Thymus (tissue), 11 donors: Measurements from ENCODE around the gene ROMO1. TPM values are rescaled to one million over a fixed set of nuclear protein-coding genes. Genes with fewer than 3 reads are reported as not detected.
"Not testable (repeated sequence)": the region's sequence is repeated elsewhere in the genome, so short reads cannot be mapped to it uniquely, and the experiment has no call there.

Source experiments
- DNase-seq, 9 donors: peaks; one replicate each; pipeline ENCODE4 v3.0.0-alpha.2; 2013; ENCODE audit warnings: low spot score in 9 of 9, low read depth in 6 of 9, missing footprints in 1 of 9
- H3K27ac ChIP-seq, 2 donors: one replicate each; pipeline ENCODE4 v1.5.1; 2013; ENCODE audit warnings: control low read depth in 1 of 2, low read depth in 1 of 2, low read length in 1 of 2, mild to moderate bottlenecking in 1 of 2, moderate library complexity in 1 of 2
- H3K27me3 ChIP-seq, 2 donors: one replicate each; pipeline ENCODE4 v1.5.1; 2013; ENCODE audit warnings: low read length in 1 of 2; ENCODE audit not compliant: control insufficient read depth in 2 of 2, insufficient read depth in 1 of 2
- H3K36me3 ChIP-seq, 2 donors: one replicate each; pipeline ENCODE4 v1.5.1; 2013; ENCODE audit warnings: low read length in 1 of 2, mild to moderate bottlenecking in 1 of 2, moderate library complexity in 1 of 2; ENCODE audit not compliant: control insufficient read depth in 2 of 2, insufficient read depth in 2 of 2
- H3K4me1 ChIP-seq, 2 donors: one replicate each; pipeline ENCODE4 v1.5.1; 2013; ENCODE audit warnings: low read length in 2 of 2; ENCODE audit not compliant: control insufficient read depth in 2 of 2, insufficient read depth in 2 of 2
- H3K4me3 ChIP-seq, 2 donors: one replicate each; pipeline ENCODE4 v1.5.1; 2013; ENCODE audit warnings: low read length in 2 of 2, control low read depth in 1 of 2, mild to moderate bottlenecking in 1 of 2
- H3K9me3 ChIP-seq, 2 donors: one replicate each; pipeline ENCODE4 v1.5.1; 2013; ENCODE audit warnings: low read length in 1 of 2, mild to moderate bottlenecking in 1 of 2; ENCODE audit not compliant: control insufficient read depth in 2 of 2, insufficient read depth in 1 of 2
- WGBS: extraction: QIAGEN DNeasy Blood & Tissue Kit; methylation state at CpG from one replicate; pipeline ENCODE4 v1.1.7; 2013; 5-methylcytosine and 5-hydroxymethylcytosine counted together
- polyA plus RNA-seq: library from polyadenylated mRNA; stranded (reverse); fragments of 200-250 nt; gene quantifications from one replicate; pipeline ENCODE4 v1.2.3, GENCODE V29; 2013
- total RNA-seq: library from RNA; stranded (reverse); fragments of 120-200 nt; gene quantifications from one replicate; pipeline ENCODE4 v1.2.4, GENCODE V29; 2013
- donor health status: healthy.

ROMO1 gene
- total and polyA plus RNA-seq, 2 donors, result 213 to 296 TPM

- Histone ChIP-seq H3K27me3 (no peaks in the 10 kb centered on the region), H3K4me3 (no peak overlapping the region), H3K27ac (no peak overlapping the region), H3K36me3 (peaks cover 77 to 99% of the 10 kb centered on the region in 2 donors), H3K9me3 (no peaks in the 10 kb centered on the region), H3K4me1 (no peaks in the 10 kb centered on the region)
- no peak for DNase-seq
- WGBS, result 97% methylated on average over 3 of the region's 3 CpGs
These were observed 22.0 kb downstream of the ROMO1 start for GRCh38 chr20:35721219-35721618.

GRCh38 chr20:35721621-35722020 lies 22.4 kb downstream of the ROMO1 start:
- Histone ChIP-seq H3K4me1 (no peaks in the 10 kb centered on the region), H3K9me3 (no peaks in the 10 kb centered on the region), H3K36me3 (peaks cover 73 to 99% of the 10 kb centered on the region in 2 donors), H3K4me3 (no peak overlapping the region), H3K27ac (no peak overlapping the region), H3K27me3 (no peaks in the 10 kb centered on the region)
- DNase-seq, result no peak
- 95% methylated on average over 3 of the region's 3 CpGs for WGBS

GRCh38 chr20:35723275-35723639 lies 24.1 kb downstream of the ROMO1 start:
- not testable (repeated sequence) for H3K4me1 ChIP-seq, DNase-seq, H3K4me3 ChIP-seq, H3K27me3 ChIP-seq, H3K9me3 ChIP-seq, H3K27ac ChIP-seq
- WGBS, result 97% methylated on average over 4 of the region's 4 CpGs
- H3K36me3 ChIP-seq, result peaks cover 78 to 97% of the 10 kb centered on the region in 2 donors

DNA sequence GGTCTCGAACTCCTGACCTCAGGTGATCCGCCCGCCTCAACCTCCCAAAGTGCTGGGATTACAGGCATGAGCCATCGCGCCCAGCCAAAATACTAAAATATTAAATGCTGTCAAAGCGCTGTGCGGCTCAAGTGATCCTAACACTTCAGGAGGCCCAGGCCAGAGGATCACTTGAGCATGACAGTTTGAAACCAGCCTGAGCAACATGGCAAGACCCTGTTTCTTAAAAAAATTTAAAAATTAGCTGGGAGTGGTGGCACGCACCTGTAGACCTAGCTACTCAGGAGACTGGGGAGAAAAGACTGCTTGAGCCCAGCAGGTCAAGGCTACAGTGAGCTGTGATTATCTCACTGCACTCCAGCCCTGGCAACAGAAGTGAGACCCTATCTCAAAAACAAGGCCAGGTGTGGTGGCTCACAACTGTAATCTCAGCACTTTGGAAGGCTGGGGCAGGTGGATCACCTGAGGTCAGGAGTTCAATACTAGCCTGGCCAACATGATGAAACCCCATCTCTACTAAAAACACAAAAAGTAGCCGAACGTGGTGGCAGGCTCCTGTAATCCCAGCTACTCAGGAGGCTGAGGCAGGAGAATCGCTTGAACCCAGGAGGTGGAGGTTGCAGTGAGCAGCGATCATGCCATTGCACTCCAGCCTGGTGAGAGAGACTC lies 24.6 kb downstream of the ROMO1 start:
- H3K4me3 ChIP-seq, H3K4me1 ChIP-seq, H3K27ac ChIP-seq, DNase-seq, H3K9me3 ChIP-seq, H3K27me3 ChIP-seq: not testable (repeated sequence)
- peaks cover 77 to 97% of the 10 kb centered on the region in 2 donors for H3K36me3 ChIP-seq
- 97% methylated on average over 12 of the region's 12 CpGs for WGBS

DNA sequence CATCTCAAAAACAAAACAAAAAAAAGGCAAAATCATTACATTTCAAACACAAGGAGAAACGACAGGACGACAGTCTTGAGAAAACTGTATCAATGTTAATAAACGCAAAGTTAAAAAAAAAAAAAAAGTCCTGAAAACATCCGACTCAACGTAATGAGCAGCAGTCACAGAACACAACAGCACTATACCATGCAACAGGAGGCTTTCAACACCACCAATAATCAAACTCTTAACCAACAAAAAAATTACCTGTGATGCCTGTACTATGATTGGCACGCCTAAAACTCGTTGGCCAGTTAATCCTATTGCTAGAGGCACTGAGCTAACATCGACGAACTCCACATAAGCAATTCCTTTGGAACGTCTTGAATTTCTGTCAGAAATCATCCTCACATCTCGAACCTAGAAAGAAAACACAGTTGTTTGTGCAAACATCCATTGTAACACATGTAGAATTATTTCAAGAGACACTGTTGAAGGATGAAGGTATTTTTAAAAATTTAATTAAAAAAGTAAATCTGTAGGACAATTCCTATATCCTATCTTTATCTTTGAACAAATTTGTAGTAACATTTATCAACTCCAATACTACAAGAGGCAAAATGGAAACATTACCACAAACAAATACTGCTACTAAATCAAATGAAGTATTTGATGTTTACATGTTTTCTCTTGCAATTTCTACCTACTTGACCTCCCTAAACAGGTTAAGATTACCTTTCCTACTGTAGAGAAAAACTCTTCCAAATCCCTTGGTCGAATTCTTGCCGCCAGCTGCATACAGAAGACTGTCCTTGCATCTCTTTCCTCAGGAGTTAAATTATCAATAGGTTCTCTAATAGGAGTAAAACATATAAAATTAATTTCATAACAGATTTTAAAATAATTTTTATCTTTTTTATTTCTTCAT lies 25.4 kb downstream of the ROMO1 start:
- Histone ChIP-seq H3K36me3 (peaks cover 75 to 97% of the 10 kb centered on the region in 2 donors), H3K4me1 (no peaks in the 10 kb centered on the region), H3K27ac (no peak overlapping the region), H3K27me3 (no peaks in the 10 kb centered on the region), H3K9me3 (no peaks in the 10 kb centered on the region), H3K4me3 (no peak overlapping the region)
- no peak for DNase-seq
- 97% methylated on average over 13 of the region's 13 CpGs for WGBS

DNA sequence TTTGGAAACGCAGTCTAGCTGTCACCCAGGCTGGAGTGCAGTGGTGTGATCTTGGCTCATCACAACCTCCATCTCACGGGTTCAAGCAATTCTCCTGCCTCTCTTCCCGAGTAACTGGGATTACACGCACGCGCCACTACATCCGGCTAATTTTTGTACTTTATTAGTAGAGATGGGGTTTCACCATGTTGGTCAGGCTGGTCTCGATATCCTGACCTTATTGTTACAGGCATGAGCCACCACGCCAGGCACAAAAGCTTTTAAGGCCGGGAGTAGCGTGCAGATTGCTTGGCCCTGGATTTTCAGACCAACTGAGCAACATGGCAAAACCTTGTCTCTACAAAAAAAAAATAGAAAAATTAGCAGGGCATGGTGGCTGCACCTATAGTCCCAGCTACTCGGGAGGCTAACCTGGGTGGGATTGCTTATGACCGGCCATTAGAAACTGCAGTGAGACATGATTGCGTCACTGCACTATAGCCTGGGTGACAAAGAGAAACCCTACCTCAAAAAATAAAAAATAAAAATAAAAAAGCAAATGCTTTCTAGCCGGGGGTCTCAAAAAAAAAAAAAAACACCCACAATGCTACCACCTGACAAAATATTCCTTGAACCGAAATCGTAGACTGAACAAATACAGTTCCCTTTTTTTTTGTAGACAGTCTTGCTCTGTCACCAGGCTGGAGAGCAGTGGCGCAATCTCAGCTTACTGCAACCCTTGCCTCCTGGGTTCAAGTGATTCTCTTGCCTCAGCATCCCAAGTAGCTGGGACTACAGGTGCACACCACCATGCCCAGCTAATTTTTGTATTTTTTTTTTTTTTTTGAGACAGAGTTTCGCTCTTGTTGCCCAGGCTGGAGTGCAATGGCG lies 27.9 kb downstream of the ROMO1 start:
- no peak overlapping the region for H3K4me3 ChIP-seq
- H3K4me1 ChIP-seq, result no peaks in the 10 kb centered on the region
- H3K36me3 ChIP-seq, result peaks cover 55 to 96% of the 10 kb centered on the region in 2 donors
- H3K9me3 ChIP-seq, result no peaks in the 10 kb centered on the region
- H3K27me3 ChIP-seq, result no peaks in the 10 kb centered on the region
- no peak for DNase-seq
- no peak overlapping the region for H3K27ac ChIP-seq
- WGBS, result 97% methylated on average over 20 of the region's 20 CpGs

DNA sequence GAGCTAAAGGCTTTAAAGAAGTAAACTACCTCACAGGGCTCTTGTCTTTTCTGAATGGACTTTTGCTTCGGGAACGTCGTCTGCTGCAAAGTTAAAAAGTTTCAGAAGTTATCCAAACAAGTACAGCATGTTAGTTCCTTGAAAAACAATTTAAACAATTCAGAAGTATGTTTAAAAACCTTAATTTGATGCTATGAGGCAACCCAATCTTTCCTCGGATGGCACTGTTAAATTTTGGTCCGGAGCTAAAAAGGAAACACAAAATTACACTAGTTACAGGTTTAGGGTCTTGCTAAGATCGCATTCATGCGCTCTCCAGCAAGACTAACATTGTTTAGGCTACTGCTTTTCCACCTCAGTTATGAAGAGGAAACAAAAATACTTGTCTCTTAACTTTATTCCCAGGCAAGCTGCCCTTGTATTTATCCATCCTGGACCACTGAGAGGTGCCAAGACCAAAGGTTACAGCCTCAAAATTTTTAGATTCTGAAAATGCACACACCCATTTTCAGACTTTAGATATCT lies 30.1 kb downstream of the ROMO1 start:
- Histone ChIP-seq H3K27ac (no peak overlapping the region), H3K4me1 (no peaks in the 10 kb centered on the region), H3K36me3 (peaks cover 46 to 97% of the 10 kb centered on the region in 2 donors), H3K4me3 (no peak overlapping the region), H3K27me3 (no peaks in the 10 kb centered on the region), H3K9me3 (no peaks in the 10 kb centered on the region)
- WGBS, result 99% methylated on average over 7 of the region's 7 CpGs
- DNase-seq, result no peak

DNA sequence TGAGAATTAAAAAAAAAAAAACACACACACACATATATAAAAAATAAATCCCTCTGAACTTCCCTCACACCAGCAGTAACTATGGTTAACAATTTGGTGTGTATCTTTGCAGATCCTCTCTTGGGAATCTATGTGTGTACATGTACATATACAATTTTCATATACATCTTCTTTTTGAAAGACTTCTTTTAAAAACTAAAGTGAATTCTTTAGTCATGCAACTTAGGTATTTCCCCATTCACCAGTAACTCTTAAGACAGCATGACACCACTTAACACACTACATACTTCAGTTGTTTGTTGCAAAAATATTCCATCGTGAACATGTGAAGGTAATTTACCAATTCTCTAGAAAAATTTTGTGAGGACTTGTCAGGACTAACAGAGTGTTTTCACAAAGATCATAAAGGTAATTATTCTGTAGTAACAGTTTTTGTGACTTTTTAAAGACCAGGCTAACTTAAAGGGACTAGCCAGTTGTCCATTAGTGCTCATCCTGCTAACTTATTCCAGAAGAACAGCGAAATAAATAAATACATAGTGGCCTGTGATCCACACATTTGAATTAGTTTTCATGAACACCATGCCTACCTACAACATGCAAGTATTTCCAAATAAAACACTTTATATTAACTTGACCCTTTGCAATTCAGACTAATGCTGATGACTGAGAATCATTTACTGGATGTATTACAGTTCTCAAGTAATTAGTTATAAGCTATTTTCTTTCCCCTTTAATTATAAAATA lies 30.8 kb downstream of the ROMO1 start:
- Histone ChIP-seq H3K36me3 (peaks cover 44 to 97% of the 10 kb centered on the region in 2 donors), H3K27me3 (no peaks in the 10 kb centered on the region), H3K4me1 (no peaks in the 10 kb centered on the region), H3K4me3 (no peak overlapping the region), H3K27ac (no peak overlapping the region), H3K9me3 (no peaks in the 10 kb centered on the region)
- DNase-seq, result no peak
- 94% methylated on average over 2 of the region's 2 CpGs for WGBS
